ENCODE results near the gene NEK6.

- TF ChIP-seq CTCF (IDR thresholded peaks at IDR 0.05; ENCODE audit: low read depth, low read length) (no peak), POLR2A (IDR thresholded peaks at IDR 0.05; ENCODE audit: extremely low read depth, insufficient read length) (no peak), MAX (IDR thresholded peaks at IDR 0.05; ENCODE audit: low read depth, low read length) (no peak), MYC (IDR thresholded peaks at IDR 0.05; ENCODE audit: low read depth, low read length) (no peak)
Measured at GRCh38 chr9:124355039-124355940, 97.5 kb downstream of the NEK6 start.

All from NB4 (cell line).